GM12801 (cell line): ENCODE data around the gene BICRA.

Source experiments
- TF ChIP-seq, protein P1 (sequence below): IDR thresholded peaks from one replicate; pipeline ENCODE4 v1.5.1; 2011; ENCODE audit warnings: control low read depth; ENCODE audit not compliant: insufficient read length; ENCODE audit errors: extremely low read depth

Gene BICRA

GRCh38 chr19:47595944-47596343, 13.0 kb upstream of the BICRA start:
- TF ChIP-seq, protein P1, sequence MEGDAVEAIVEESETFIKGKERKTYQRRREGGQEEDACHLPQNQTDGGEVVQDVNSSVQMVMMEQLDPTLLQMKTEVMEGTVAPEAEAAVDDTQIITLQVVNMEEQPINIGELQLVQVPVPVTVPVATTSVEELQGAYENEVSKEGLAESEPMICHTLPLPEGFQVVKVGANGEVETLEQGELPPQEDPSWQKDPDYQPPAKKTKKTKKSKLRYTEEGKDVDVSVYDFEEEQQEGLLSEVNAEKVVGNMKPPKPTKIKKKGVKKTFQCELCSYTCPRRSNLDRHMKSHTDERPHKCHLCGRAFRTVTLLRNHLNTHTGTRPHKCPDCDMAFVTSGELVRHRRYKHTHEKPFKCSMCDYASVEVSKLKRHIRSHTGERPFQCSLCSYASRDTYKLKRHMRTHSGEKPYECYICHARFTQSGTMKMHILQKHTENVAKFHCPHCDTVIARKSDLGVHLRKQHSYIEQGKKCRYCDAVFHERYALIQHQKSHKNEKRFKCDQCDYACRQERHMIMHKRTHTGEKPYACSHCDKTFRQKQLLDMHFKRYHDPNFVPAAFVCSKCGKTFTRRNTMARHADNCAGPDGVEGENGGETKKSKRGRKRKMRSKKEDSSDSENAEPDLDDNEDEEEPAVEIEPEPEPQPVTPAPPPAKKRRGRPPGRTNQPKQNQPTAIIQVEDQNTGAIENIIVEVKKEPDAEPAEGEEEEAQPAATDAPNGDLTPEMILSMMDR = no peak

DNA sequence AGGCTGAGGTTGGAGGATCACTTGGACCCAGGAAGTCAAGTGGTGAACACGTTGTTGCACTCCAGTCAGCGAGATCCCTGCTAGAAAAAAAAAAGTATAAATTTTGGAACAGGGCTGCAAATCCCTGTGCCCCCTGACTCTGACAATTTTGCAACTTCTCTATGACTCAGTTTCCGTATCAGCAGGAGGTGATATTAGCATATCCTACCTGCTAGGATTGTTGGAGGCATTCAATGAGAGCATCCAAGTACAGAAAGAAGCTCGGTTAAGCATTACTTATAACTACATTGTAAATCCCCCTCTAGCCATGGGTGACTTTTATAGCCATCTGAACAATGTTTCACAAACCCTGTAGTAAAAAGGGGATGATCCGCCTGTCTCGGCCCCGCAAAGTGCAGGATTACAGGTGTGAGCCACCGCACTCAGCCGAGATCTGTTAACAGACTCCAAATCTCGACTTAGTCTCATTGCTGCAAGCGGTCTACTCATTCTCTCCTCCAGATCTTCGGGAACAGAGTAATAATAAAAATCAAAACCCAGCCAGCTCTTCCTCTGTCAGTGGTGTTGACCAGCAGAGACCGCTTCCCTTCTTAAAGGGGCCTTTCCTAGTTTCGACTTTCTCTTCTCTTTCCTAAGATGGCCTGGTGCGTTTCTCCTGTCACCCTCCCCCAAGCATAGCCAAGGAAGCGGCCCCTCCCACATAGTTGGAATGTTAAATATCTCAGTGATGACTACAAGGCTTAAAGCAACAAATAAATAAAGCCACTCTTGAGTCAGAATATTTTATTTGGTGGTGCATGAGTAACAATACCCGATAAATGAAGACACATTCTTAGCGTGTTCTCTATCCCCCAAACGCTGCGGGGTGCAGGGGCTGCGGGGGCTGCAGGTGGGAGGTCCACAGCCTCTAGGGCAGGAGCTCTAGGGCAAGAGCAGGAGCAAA, 10.3 kb upstream of the BICRA start:
- TF ChIP-seq, protein P1 = no peak

DNA sequence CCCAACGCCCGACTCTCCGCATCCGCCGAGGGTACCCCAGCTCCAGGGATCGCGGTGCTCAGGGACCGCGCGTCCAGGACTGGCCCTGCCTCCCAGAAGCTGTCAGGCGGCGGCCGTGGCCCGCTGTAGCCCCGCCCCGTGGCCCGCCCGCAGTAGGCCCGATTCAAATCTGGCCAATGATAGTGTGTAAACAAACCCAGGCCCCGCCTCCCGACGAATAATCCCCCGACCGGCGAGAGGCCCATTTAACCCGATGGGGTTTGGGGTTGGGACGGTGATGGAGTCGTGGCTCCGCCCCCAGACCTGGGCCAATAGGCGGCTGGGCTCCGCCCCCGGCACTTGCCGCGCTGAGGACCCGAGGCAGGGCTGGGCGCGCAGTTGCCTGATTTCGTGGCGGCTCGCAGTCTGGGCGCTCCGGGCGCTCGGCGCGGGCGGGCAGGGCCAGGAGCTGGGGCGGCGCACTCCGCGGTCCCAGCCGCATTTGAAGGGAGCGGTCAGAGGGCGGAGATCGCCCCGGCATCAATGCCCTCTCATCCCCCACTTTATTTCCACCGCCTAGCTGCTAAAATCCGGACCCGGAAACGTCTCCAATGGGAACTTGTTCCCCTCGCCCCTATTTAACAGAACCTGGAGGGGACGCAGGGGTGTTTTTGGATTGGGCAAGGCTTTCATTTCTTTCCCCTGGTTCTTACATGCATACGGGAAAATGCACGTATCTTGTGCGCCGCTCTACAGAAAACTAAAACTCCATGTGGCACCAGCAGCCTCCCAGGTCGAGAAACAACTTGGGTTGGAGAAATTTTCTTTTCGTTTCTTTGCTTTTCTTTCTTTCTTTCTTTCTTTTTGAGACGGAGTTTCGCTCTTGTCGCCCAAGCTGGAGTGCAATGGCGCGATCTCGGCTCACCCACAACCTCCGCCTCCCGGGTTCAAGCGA, 8.4 kb upstream of the BICRA start:
- TF ChIP-seq, protein P1 = no peak

DNA sequence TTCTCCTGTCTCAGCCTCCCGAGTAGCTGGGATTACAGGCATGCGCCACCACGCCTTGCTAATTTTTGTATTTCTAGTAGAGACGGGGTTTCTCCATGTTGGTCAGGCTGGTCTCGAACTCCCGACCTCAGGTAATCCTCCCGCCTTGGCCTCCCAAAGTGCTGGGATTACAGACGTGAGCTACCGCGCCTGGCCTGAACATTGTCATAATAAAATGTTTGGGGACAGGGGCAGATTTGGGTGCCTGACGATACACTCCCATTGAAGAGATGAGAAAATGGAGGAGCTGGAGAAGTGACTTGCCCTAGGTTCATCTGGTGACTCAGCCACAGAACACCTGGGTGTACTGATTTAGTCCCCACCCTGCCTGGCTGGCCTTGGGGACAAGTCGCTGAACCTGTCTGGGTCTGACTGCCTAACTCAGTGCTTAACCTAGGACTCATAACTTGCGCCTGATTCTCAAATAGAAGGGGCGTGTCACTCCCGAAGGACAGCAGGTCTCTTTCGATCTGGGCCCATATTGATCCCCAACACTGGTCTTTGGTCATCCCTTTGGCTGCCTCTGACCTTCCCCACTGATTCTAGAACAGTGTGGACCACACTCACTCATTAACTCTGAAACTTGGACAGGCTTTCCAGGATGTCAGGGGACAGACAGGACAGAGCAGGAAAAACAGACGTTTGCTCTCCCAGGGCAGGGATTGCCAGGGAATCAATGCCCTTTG, 7.6 kb upstream of the BICRA start:
- TF ChIP-seq, protein P1 = no peak

DNA sequence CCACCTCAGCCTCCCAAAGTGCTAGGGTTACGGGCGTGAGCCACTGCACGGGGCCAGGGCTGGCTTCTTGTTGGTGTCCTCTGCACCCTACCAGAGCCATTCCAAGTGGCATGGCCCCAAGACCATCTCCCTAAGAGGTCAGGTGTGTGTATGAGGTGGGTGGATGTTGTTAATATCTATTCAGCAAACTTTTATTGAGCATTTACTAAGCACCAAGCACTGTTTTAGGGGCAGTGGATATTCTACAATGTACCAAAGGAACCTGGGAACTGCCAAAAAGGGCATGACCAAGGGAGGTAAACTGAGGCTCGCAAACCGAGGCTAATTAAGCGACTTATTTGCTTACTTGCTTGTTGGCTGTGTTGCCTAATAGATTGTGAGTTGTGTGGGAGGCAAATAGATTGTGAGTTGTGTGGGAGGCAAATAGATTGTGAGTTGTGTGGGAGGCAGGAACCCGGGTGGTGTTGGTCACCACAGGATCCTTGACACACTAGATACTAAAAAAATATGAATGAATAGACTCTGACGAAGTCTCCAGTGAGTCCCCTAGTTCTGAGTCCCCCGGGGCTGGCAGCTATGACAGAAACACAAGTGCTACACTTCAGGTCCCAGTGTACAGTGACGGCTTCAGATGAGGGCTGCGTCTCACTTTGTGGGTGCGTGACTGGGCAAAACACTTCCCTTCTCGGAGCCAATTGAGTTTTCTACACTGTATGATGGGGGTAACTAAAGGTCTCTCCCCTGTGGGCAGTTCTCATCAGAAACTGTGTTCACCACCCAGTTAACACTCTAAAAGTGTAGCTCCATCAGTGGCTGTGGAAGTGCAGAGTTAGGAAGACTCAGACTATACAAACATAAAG, 5.0 kb upstream of the BICRA start:
- TF ChIP-seq, protein P1 = no peak

DNA sequence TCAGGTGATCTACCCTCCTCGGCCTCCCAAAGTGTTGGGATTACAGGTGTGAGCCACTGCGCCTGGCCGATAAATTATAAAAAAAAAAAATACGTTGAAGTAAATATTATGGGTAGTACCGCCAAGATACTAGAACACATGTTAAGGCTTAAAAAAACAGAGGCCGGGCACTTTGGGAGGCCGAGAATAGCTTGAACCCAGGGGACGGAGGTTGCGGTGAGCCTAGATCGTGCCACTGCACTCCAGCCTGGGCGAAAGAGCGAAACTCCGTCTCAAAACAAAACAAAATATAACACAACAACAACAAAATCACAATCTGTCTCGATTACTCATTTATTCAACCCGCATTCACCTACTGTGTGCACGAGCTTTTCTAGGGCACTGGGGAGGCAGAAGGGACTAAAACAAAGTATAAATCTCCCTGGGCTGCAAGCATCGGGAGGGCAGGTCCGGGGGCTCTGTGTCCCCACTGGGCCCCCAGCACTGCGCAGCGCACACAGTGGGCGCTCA, 1.3 kb upstream of the BICRA start:
- TF ChIP-seq, protein P1 = no peak
